H1 (cell line): ENCODE results near the gene TNS1. TPM values are rescaled to one million over a fixed set of nuclear protein-coding genes. Genes with fewer than 3 reads are reported as not detected.

Experiments
- CTCF ChIA-PET: fragments of 300-600 bp; sonication (Branson Sonifier 250); formaldehyde crosslinking; loops from one replicate; lab custom pipeline; 2021; ENCODE audit not compliant: partially characterized antibody; lab: Charles Lee
- POLR2A ChIA-PET: fragments of 300-600 bp; sonication (Branson Sonifier 250); formaldehyde crosslinking; loops from one replicate; lab custom pipeline; 2021; ENCODE audit warnings: inconsistent platforms; ENCODE audit not compliant: partially characterized antibody; lab: Charles Lee
- DNase-seq, 2 experiments: peaks; one replicate each; pipeline versions ENCODE4 v3.0.0 to v3.0.0-alpha.2; 2010 to 2022; ENCODE audit warnings: low spot score in 2 of 2, low read depth in 1 of 2, mixed read lengths in 1 of 2
- FAIRE-seq: peaks from 2 replicates; lab custom pipeline; 2011; peaks lifted over from hg19 to GRCh38; lab: Jason Lieb, UNC
- H2AFZ ChIP-seq: 2 replicates; pipeline ENCODE4 v1.8.1; 2012; ENCODE audit warnings: low read length, inconsistent platforms
- H2AK5ac ChIP-seq: 2 replicates; pipeline ENCODE4 v1.6.1; 2013; ENCODE audit warnings: low read depth, low read length
- H2BK120ac ChIP-seq: replicated peaks from 2 replicates; pipeline ENCODE3; 2013; ENCODE audit warnings: low read depth, low read length, inconsistent platforms
- H2BK12ac ChIP-seq: 2 replicates; pipeline ENCODE4 v1.6.1; 2013; ENCODE audit warnings: low read depth, low read length
- H2BK15ac ChIP-seq: 2 replicates; pipeline ENCODE4 v1.6.1; 2013; ENCODE audit warnings: low read length
- H2BK20ac ChIP-seq: 2 replicates; pipeline ENCODE4 v1.6.1; 2013; ENCODE audit warnings: low read length
- H2BK5ac ChIP-seq: 2 replicates; pipeline ENCODE4 v1.6.1; 2013; ENCODE audit warnings: low read depth, low read length
- H3K14ac ChIP-seq: 2 replicates; pipeline ENCODE4 v1.6.1; 2013; ENCODE audit warnings: inconsistent platforms; ENCODE audit not compliant: insufficient read length
- H3K18ac ChIP-seq: 2 replicates; pipeline ENCODE4 v1.6.1; 2013; ENCODE audit warnings: low read length; ENCODE audit errors: extremely low read depth
- H3K23ac ChIP-seq: 2 replicates; pipeline ENCODE4 v1.6.1; 2013; ENCODE audit warnings: inconsistent platforms; ENCODE audit not compliant: insufficient read length
- H3K23me2 ChIP-seq: 2 replicates; pipeline ENCODE4 v1.6.1; 2013; ENCODE audit warnings: low read depth, low read length
- H3K27ac ChIP-seq: 2 replicates; pipeline ENCODE4 v1.6.1; 2011; ENCODE audit warnings: low read depth, low read length, inconsistent platforms
- H3K27me3 ChIP-seq, 4 experiments: replicated peaks in 1 of 4; 1 replicate in 1 of 4; 2 replicates in 3 of 4; pipeline versions ENCODE4 v1.6.1 to v1.8.1; 2011 to 2013; ENCODE audit warnings: low read length in 3 of 4, mild to moderate bottlenecking in 3 of 4, inconsistent platforms in 2 of 4, mixed read lengths in 2 of 4, moderate library complexity in 1 of 4; ENCODE audit not compliant: control insufficient read depth in 3 of 4, insufficient read depth in 3 of 4; ENCODE audit errors: extremely low read depth in 1 of 4
- H3K36me3 ChIP-seq, 4 experiments: 2 replicates each; pipeline versions ENCODE4 v1.6.1 to v1.8.1; 2011 to 2013; ENCODE audit warnings: mild to moderate bottlenecking in 4 of 4, low read length in 3 of 4, moderate library complexity in 2 of 4, control low read depth in 1 of 4, inconsistent platforms in 1 of 4; ENCODE audit not compliant: insufficient read depth in 4 of 4, control insufficient read depth in 2 of 4
- H3K4ac ChIP-seq: replicated peaks from 2 replicates; pipeline ENCODE3; 2013; ENCODE audit warnings: low read length, low read depth, mixed read lengths, inconsistent platforms; ENCODE audit not compliant: insufficient read length
- H3K4me1 ChIP-seq, 4 experiments: replicated peaks in 1 of 4; 1 replicate in 1 of 4; 2 replicates in 3 of 4; pipeline versions ENCODE4 v1.6.1 to v1.8.1; 2011 to 2013; ENCODE audit warnings: low read length in 3 of 4, inconsistent platforms in 2 of 4, mixed read lengths in 1 of 4; ENCODE audit not compliant: insufficient read depth in 4 of 4, control insufficient read depth in 3 of 4
- H3K4me2 ChIP-seq, 2 experiments: 2 replicates each; pipeline versions ENCODE4 v1.6.1 to v1.8.1; 2011 to 2013; ENCODE audit warnings: low read depth in 2 of 2, low read length in 2 of 2, control low read depth in 1 of 2, inconsistent platforms in 1 of 2, mild to moderate bottlenecking in 1 of 2; ENCODE audit not compliant: insufficient read depth in 1 of 2
- H3K4me3 ChIP-seq, 4 experiments: fragments of 200-600, 300-600 bp in 1 of 4; sonication (generic), shearing (Covaris generic), sonication (Bioruptor Twin) in 1 of 4; 2 replicates each; pipeline versions ENCODE4 v1.5.1 to v1.8.1; 2011 to 2016; ENCODE audit warnings: low read length in 4 of 4, low read depth in 3 of 4, control low read depth in 2 of 4, inconsistent platforms in 2 of 4, mild to moderate bottlenecking in 2 of 4, mixed read lengths in 1 of 4, moderate library complexity in 1 of 4; ENCODE audit not compliant: insufficient read depth in 2 of 4; ENCODE audit errors: extremely low read depth in 1 of 4
- H3K56ac ChIP-seq: replicated peaks from 2 replicates; pipeline ENCODE3; 2013; ENCODE audit warnings: low read depth, mild to moderate bottlenecking, mixed read lengths, low read length, inconsistent platforms; ENCODE audit not compliant: insufficient read length
- H3K79me1 ChIP-seq: 2 replicates; pipeline ENCODE4 v1.6.1; 2013; ENCODE audit warnings: low read depth, low read length, control low read depth
- H3K79me2 ChIP-seq, 2 experiments: 2 replicates each; pipeline versions ENCODE4 v1.6.1 to v1.8.1; 2012 to 2013; ENCODE audit warnings: low read length in 2 of 2, mild to moderate bottlenecking in 2 of 2, inconsistent platforms in 1 of 2; ENCODE audit not compliant: insufficient read depth in 2 of 2, control insufficient read depth in 1 of 2
- H3K9ac ChIP-seq, 4 experiments: replicated peaks in 1 of 4; 1 replicate in 1 of 4; 2 replicates in 3 of 4; pipeline versions ENCODE4 v1.6.1 to v1.8.1; 2011 to 2013; ENCODE audit warnings: low read depth in 3 of 4, low read length in 3 of 4, control low read depth in 2 of 4, mild to moderate bottlenecking in 2 of 4, moderate library complexity in 2 of 4, inconsistent platforms in 1 of 4; ENCODE audit errors: extremely low read depth in 1 of 4
- H3K9me3 ChIP-seq, 2 experiments: 2 replicates each; pipeline versions ENCODE4 v1.6.1 to v1.8.1; 2012 to 2013; ENCODE audit warnings: mild to moderate bottlenecking in 2 of 2, moderate library complexity in 2 of 2, control low read depth in 1 of 2, inconsistent platforms in 1 of 2, low read depth in 1 of 2, low read length in 1 of 2, mixed read lengths in 1 of 2; ENCODE audit not compliant: insufficient read depth in 2 of 2
- H4K20me1 ChIP-seq, 2 experiments: replicated peaks in 1 of 2; 2 replicates each; pipeline versions ENCODE3 to v1.8.1; 2011 to 2013; ENCODE audit warnings: inconsistent platforms in 2 of 2, low read length in 2 of 2, mild to moderate bottlenecking in 1 of 2; ENCODE audit not compliant: insufficient read depth in 2 of 2, control insufficient read depth in 1 of 2
- H4K5ac ChIP-seq: 2 replicates; pipeline ENCODE4 v1.6.1; 2013; ENCODE audit warnings: low read length, low read depth, mixed read lengths, inconsistent platforms; ENCODE audit not compliant: insufficient read length
- H4K8ac ChIP-seq: 2 replicates; pipeline ENCODE4 v1.8.0; 2013; ENCODE audit warnings: mild to moderate bottlenecking, moderate library complexity, low read length, inconsistent platforms; ENCODE audit not compliant: insufficient read depth; ENCODE audit errors: extremely low read depth
- H4K91ac ChIP-seq: replicated peaks from 2 replicates; pipeline ENCODE3; 2013; ENCODE audit warnings: low read length, mixed read lengths, inconsistent platforms; ENCODE audit not compliant: insufficient read length
- CBX8 ChIP-seq: fragments of 300-800, 300-1000 bp; sonication (generic); IDR thresholded peaks from 2 replicates; pipeline ENCODE4 v1.7.1; 2016; ENCODE audit warnings: low read depth, low read length, borderline replicate concordance
- CEBPB ChIP-seq: IDR thresholded peaks from 2 replicates; pipeline ENCODE4 v1.6.1; 2012; ENCODE audit warnings: low read depth, low read length
- EGR1 ChIP-seq: IDR thresholded peaks from 2 replicates; pipeline ENCODE4 v1.6.1; 2011; ENCODE audit warnings: low read depth, low read length, borderline replicate concordance
- KDM1A ChIP-seq: fragments of 200-600, 300-600 bp; sonication (generic); IDR thresholded peaks from 2 replicates; pipeline ENCODE4 v1.7.1; 2016; ENCODE audit warnings: mild to moderate bottlenecking, low read length, borderline replicate concordance
- POLR2AphosphoS5 ChIP-seq: IDR thresholded peaks from 2 replicates; pipeline ENCODE4 v1.6.1; 2011; ENCODE audit warnings: low read depth, low read length
- POU5F1 ChIP-seq: IDR thresholded peaks from 2 replicates; pipeline ENCODE4 v1.6.1; 2011; ENCODE audit warnings: low read depth, mild to moderate bottlenecking, low read length, moderate library complexity
- ZNF274 ChIP-seq: IDR thresholded peaks from 2 replicates; pipeline ENCODE4 v1.7.0; 2012; ENCODE audit warnings: low read length, borderline replicate concordance; ENCODE audit errors: extremely low read depth
- WGBS, 2 experiments: shearing (Covaris generic) in 1 of 2; methylation state at CpG; one replicate each; pipeline versions ENCODE4 v1.1.6 to v1.1.7; 2013 to 2015; ENCODE audit warnings: low lambda C conversion rate in 2 of 2, mixed read lengths in 2 of 2, inconsistent platforms in 1 of 2, low coverage in 1 of 2, missing lambda C conversion rate in 1 of 2; ENCODE audit not compliant: insufficient replicate concordance in 2 of 2, insufficient coverage in 1 of 2, insufficient read length in 1 of 2; ENCODE audit errors: extremely low coverage in 1 of 2, missing lambda C conversion rate in 1 of 2; 5-methylcytosine and 5-hydroxymethylcytosine counted together
- polyA plus RNA-seq, 7 experiments: library from polyadenylated mRNA; depleted of rRNA in 3 of 7; stranded (reverse) in 5 of 7; unstranded in 2 of 7; fragments of >200 nt in 5 of 7; fragments of 200-250 nt in 2 of 7; gene quantifications; 1 replicate in 5 of 7; 2 replicates in 1 of 7; 4 replicates in 1 of 7; pipeline versions ENCODE4 v1.2.1 to v1.2.3, GENCODE V29; 2011 to 2013; ENCODE audit warnings: missing spikeins in 2 of 7, mixed read lengths in 2 of 7
- total RNA-seq: library from RNA; stranded (reverse); fragmentation: NEBNext Ultra II Directional; extraction: Animal tissue kit (Norgen Biotek cat#: 25700); gene quantifications from 2 replicates; pipeline ENCODE4 v1.2.1, GENCODE V29; 2021

Gene TNS1
- total and polyA plus RNA-seq, 2 of the 8 experiments (the other 6 are each of a cell fraction or from before 2014, with no cell fraction given) = 1.5 to 5.1 TPM

DNA sequence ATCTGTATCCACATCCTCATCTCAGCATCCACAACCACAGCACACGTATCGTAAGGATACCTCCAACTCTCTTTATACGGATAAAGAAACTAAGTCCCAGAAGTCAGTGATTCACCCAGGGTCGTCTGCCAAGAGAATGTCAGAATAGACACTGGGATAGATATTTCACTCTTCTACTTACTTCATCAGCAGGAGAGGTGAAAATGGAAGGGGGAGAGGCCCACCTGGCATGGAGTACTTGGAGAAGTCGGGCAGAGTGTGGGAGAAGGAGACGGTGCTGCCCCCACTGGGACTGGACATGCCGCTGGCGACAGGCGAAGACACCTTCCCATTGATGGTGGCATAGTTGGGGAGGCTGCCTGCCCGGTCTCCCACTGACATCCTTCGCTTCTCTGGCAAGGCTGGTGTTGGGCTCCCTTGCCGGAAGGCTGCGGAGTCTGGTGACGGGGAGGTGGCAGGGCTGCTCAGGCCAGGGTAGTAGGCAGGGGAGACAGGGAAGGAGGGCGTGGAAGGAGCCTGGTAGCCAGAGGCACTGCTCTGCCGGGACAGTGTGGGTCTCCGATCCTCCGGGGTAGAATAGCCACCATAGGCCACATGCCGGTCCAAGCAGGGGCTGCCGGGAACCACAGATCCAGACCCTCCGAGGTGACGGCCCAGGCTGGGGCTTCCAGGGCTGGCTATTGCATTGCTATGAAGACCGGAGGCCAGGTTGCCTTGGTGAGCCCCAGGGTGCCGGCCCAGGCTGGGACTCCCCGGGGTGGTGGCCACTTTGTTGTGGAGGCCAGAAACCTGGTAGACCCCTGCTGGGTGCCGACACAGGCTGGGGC is 185.1 kb downstream of the TNS1 start:
- H2BK5ac ChIP-seq = no peak overlapping the region
- no peaks in the 10 kb centered on the region for H3K9me3 ChIP-seq
- no peaks in the 10 kb centered on the region for H3K36me3 ChIP-seq
- no peak overlapping the region for H2BK20ac ChIP-seq
- H3K14ac ChIP-seq = no peak overlapping the region
- H3K79me2 ChIP-seq = no peaks in the 10 kb centered on the region
- no peak overlapping the region for H3K4me3 ChIP-seq
- H3K56ac ChIP-seq = no peak overlapping the region
- no peak overlapping the region for H2BK15ac ChIP-seq
- CTCF ChIA-PET = interaction anchor here (0.6 to 14.9 kb wide), 7 partner anchors 9 to 328 kb away, joined by 3 to 155 read pairs (median 4); no protein-coding TSS in a partner anchor
- H3K4me2 ChIP-seq = no peak overlapping the region
- FAIRE-seq (no peak), DNase-seq (no peak)
- H2BK12ac ChIP-seq = no peak overlapping the region
- POLR2A ChIA-PET = no interaction called here
- no peak overlapping the region for H4K5ac ChIP-seq
- no peak overlapping the region for H3K27ac ChIP-seq
- no peaks in the 10 kb centered on the region for H4K20me1 ChIP-seq
- no peak overlapping the region for H2AFZ ChIP-seq
- TF ChIP-seq CBX8 (no peak), ZNF274 (no peak), POU5F1 (no peak), CEBPB (no peak), EGR1 (no peak), KDM1A (no peak), POLR2AphosphoS5 (no peak)
- H3K4ac ChIP-seq = no peak overlapping the region
- H4K8ac ChIP-seq = no peak overlapping the region
- no peaks in the 10 kb centered on the region for H3K23me2 ChIP-seq
- no peak overlapping the region for H2BK120ac ChIP-seq
- H4K91ac ChIP-seq = no peak overlapping the region
- WGBS, 2 experiments = 95% methylated on average over 23 of the region's 26 CpGs; no CpG with 5 or more reads in 1 of the 2 experiments
- H3K27me3 ChIP-seq = no peaks in the 10 kb centered on the region
- H3K23ac ChIP-seq = no peak overlapping the region
- no peak overlapping the region for H3K18ac ChIP-seq
- no peak overlapping the region for H2AK5ac ChIP-seq
- no peak overlapping the region for H3K9ac ChIP-seq
- H3K4me1 ChIP-seq = no peaks in the 10 kb centered on the region
- no peaks in the 10 kb centered on the region for H3K79me1 ChIP-seq
